ENCODE measurements around the gene LYL1. TPM values are rescaled to one million over a fixed set of nuclear protein-coding genes. Genes with fewer than 3 reads are reported as not detected.

Gene LYL1
- polyA plus RNA-seq, 1 donor from 2014 or later: not detected

DNA sequence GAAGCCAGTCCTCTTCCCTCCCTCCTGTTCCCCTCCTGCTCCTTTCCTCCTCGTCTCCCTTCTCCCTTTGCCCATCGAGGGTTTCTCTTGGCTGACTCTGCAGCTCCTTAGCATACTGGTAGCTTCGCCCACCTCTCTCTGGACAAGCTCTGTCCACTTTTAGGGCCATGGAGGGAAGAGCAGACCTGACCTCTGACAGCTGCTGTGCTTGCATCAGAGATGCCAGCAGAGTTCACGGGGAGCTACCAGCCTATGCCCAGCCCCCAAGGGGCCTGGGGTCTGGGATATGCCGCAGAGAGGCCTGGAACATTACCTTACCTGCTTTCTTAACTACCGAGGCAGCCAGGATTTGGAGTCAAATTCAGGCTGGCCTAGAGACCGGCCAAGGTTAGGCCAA lies 19.7 kb downstream of the LYL1 start:
- Histone ChIP-seq H3K9ac (ENCODE audit: low read length) (no peak overlapping the region), H3K4me3 (ENCODE audit: low read length) (no peak overlapping the region), H3K27ac (ENCODE audit: low read length) (no peak overlapping the region), H3K9me3 (ENCODE audit: low read length) (no peaks in the 10 kb centered on the region), H3K9me2 (ENCODE audit: insufficient read depth, low read length) (no peaks in the 10 kb centered on the region), H3K27me3 (ENCODE audit: insufficient read depth, low read depth, low read length) (no peaks in the 10 kb centered on the region), H3F3A (ENCODE audit: insufficient read depth, low read length, poor library complexity, severe bottlenecking) (no peaks in the 10 kb centered on the region), H3K4me2 (ENCODE audit: low read length) (no peak overlapping the region), H3K79me2 (replicated peaks; ENCODE audit: insufficient read depth, low read length) (no peaks in the 10 kb centered on the region), H2AFZ (ENCODE audit: low read depth, low read length) (no peak overlapping the region), H4K20me1 (ENCODE audit: insufficient read depth) (no peaks in the 10 kb centered on the region), H3K36me3 (ENCODE audit: insufficient read depth, low read length) (no peaks in the 10 kb centered on the region)
- no peak for TF ChIP-seq SMC3 (conservative IDR thresholded peaks at IDR 0.05; ENCODE audit: poor library complexity)
- no peak for TF ChIP-seq MXI1 (conservative IDR thresholded peaks at IDR 0.05; ENCODE audit: poor library complexity, severe bottlenecking)
- TF ChIP-seq POLR2AphosphoS5 (IDR thresholded peaks at IDR 0.05): no peak
- no peak for TF ChIP-seq EP300 (conservative IDR thresholded peaks at IDR 0.05; ENCODE audit: poor library complexity, severe bottlenecking)
- TF ChIP-seq, protein P1, sequence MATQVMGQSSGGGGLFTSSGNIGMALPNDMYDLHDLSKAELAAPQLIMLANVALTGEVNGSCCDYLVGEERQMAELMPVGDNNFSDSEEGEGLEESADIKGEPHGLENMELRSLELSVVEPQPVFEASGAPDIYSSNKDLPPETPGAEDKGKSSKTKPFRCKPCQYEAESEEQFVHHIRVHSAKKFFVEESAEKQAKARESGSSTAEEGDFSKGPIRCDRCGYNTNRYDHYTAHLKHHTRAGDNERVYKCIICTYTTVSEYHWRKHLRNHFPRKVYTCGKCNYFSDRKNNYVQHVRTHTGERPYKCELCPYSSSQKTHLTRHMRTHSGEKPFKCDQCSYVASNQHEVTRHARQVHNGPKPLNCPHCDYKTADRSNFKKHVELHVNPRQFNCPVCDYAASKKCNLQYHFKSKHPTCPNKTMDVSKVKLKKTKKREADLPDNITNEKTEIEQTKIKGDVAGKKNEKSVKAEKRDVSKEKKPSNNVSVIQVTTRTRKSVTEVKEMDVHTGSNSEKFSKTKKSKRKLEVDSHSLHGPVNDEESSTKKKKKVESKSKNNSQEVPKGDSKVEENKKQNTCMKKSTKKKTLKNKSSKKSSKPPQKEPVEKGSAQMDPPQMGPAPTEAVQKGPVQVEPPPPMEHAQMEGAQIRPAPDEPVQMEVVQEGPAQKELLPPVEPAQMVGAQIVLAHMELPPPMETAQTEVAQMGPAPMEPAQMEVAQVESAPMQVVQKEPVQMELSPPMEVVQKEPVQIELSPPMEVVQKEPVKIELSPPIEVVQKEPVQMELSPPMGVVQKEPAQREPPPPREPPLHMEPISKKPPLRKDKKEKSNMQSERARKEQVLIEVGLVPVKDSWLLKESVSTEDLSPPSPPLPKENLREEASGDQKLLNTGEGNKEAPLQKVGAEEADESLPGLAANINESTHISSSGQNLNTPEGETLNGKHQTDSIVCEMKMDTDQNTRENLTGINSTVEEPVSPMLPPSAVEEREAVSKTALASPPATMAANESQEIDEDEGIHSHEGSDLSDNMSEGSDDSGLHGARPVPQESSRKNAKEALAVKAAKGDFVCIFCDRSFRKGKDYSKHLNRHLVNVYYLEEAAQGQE (IDR thresholded peaks at IDR 0.05; ENCODE audit: borderline replicate concordance): no peak
- no peak for TF ChIP-seq TAF1 (IDR thresholded peaks at IDR 0.05; ENCODE audit: low read depth)
- TF ChIP-seq, protein P2, sequence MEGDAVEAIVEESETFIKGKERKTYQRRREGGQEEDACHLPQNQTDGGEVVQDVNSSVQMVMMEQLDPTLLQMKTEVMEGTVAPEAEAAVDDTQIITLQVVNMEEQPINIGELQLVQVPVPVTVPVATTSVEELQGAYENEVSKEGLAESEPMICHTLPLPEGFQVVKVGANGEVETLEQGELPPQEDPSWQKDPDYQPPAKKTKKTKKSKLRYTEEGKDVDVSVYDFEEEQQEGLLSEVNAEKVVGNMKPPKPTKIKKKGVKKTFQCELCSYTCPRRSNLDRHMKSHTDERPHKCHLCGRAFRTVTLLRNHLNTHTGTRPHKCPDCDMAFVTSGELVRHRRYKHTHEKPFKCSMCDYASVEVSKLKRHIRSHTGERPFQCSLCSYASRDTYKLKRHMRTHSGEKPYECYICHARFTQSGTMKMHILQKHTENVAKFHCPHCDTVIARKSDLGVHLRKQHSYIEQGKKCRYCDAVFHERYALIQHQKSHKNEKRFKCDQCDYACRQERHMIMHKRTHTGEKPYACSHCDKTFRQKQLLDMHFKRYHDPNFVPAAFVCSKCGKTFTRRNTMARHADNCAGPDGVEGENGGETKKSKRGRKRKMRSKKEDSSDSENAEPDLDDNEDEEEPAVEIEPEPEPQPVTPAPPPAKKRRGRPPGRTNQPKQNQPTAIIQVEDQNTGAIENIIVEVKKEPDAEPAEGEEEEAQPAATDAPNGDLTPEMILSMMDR (IDR thresholded peaks at IDR 0.05; ENCODE audit: poor library complexity, severe bottlenecking): no peak
- no peak for TF ChIP-seq EZH2 (IDR thresholded peaks at IDR 0.05; ENCODE audit: borderline replicate concordance, insufficient read depth, low read length, poor library complexity, severe bottlenecking)
- no peak for TF ChIP-seq RAD21 (conservative IDR thresholded peaks at IDR 0.05)

DNA sequence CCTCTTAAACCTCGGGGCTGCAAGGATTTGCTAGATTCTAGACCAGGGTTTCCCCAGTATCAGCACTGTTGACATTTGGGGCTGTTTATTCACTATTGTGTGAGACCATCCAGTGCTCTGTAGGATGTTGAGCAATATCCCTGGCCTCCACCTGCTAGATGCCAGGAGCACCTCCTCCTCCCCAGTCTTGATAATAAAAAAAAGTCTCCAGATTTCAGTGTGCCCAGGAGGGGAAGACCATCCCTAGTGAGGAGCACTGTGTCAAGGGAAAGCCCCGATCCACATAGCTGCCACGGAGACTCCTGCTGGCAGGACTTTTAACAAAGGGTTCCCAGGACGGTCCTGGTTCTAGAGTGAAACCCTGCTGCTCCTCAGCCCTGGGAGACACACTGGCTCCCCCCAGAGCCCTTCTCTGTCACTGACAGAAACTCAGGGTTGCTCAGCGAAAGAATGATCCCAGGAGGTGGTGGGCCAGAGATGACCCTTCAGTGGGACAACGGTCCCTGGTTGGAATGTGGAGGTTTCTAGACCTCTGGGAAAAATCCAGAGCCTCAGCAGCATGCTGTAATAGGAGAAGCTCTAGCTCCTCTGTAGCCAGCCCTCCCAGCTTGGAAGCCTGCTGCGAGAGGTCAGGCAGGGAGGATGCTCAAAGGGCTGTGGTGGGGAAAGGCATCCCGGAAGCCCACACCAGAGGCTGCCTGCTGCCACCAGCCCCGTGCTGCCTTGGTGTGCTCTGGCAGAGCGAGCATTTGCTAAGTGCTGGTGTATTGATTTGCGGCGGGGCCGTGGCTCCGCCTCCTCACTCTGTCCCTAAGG lies 20.3 kb downstream of the LYL1 start:
- no peaks in the 10 kb centered on the region for H3K36me3 ChIP-seq (ENCODE audit: insufficient read depth, low read length)
- no peak overlapping the region for H3K27ac ChIP-seq (ENCODE audit: low read length)
- TF ChIP-seq TAF1 (IDR thresholded peaks at IDR 0.05; ENCODE audit: low read depth) (no peak), SMC3 (conservative IDR thresholded peaks at IDR 0.05; ENCODE audit: poor library complexity) (no peak), POLR2AphosphoS5 (IDR thresholded peaks at IDR 0.05) (no peak), EP300 (conservative IDR thresholded peaks at IDR 0.05; ENCODE audit: poor library complexity, severe bottlenecking) (no peak), EZH2 (IDR thresholded peaks at IDR 0.05; ENCODE audit: borderline replicate concordance, insufficient read depth, low read length, poor library complexity, severe bottlenecking) (no peak), RAD21 (conservative IDR thresholded peaks at IDR 0.05) (no peak)
- TF ChIP-seq, protein P2 (IDR thresholded peaks at IDR 0.05; ENCODE audit: poor library complexity, severe bottlenecking): peak; percentile 17
- TF ChIP-seq, protein P1 (IDR thresholded peaks at IDR 0.05; ENCODE audit: borderline replicate concordance): no peak
- H3K4me3 ChIP-seq (ENCODE audit: low read length): no peak overlapping the region
- no peaks in the 10 kb centered on the region for H3K9me2 ChIP-seq (ENCODE audit: insufficient read depth, low read length)
- no peak overlapping the region for H3K4me2 ChIP-seq (ENCODE audit: low read length)
- H4K20me1 ChIP-seq (ENCODE audit: insufficient read depth): no peaks in the 10 kb centered on the region
- no peak overlapping the region for H3K9ac ChIP-seq (ENCODE audit: low read length)
- no peaks in the 10 kb centered on the region for H3F3A ChIP-seq (ENCODE audit: insufficient read depth, low read length, poor library complexity, severe bottlenecking)
- H2AFZ ChIP-seq (ENCODE audit: low read depth, low read length): no peak overlapping the region
- H3K9me3 ChIP-seq (ENCODE audit: low read length): no peaks in the 10 kb centered on the region
- no peaks in the 10 kb centered on the region for H3K79me2 ChIP-seq (replicated peaks; ENCODE audit: insufficient read depth, low read length)
- no peaks in the 10 kb centered on the region for H3K27me3 ChIP-seq (ENCODE audit: insufficient read depth, low read depth, low read length)
